Fibroblast of peridontal ligament (primary cell): Measurements from ENCODE around the gene CPT1A.

Source experiments
- DNase-seq: peaks from one replicate; pipeline ENCODE4 v3.0.0-alpha.2; 2010; ENCODE audit errors: extremely low read depth

The CPT1A gene

GRCh38 chr11:68831124-68831523, 10.6 kb downstream of the CPT1A start:
- DNase-seq: no peak

- no peak for DNase-seq
Measured at GRCh38 chr11:68829581-68829980, 12.1 kb downstream of the CPT1A start.

- no peak for DNase-seq
Measured at GRCh38 chr11:68828957-68829356, 12.8 kb downstream of the CPT1A start.

GRCh38 chr11:68828155-68828931, 13.4 kb downstream of the CPT1A start:
- DNase-seq: no peak

GRCh38 chr11:68827733-68828132, 14.0 kb downstream of the CPT1A start:
- DNase-seq: no peak

GRCh38 chr11:68826726-68827125, 15.0 kb downstream of the CPT1A start:
- no peak for DNase-seq

- no peak for DNase-seq
Measured at GRCh38 chr11:68825571-68825970, 16.1 kb downstream of the CPT1A start.

- DNase-seq: no peak
Measured at GRCh38 chr11:68822546-68822945, 19.2 kb downstream of the CPT1A start.

- DNase-seq: no peak
Measured at GRCh38 chr11:68821670-68822069, 20.0 kb downstream of the CPT1A start.

- no peak for DNase-seq
Measured at GRCh38 chr11:68819362-68819761, 22.4 kb downstream of the CPT1A start.

GRCh38 chr11:68818181-68818580, 23.5 kb downstream of the CPT1A start:
- no peak for DNase-seq

GRCh38 chr11:68817554-68817953, 24.2 kb downstream of the CPT1A start:
- no peak for DNase-seq

GRCh38 chr11:68816917-68817419, 24.7 kb downstream of the CPT1A start:
- DNase-seq: peak; percentile 10

GRCh38 chr11:68816251-68816776, 25.4 kb downstream of the CPT1A start:
- no peak for DNase-seq

GRCh38 chr11:68813773-68814172, 27.9 kb downstream of the CPT1A start:
- no peak for DNase-seq

GRCh38 chr11:68812526-68812925, 29.2 kb downstream of the CPT1A start:
- no peak for DNase-seq

GRCh38 chr11:68810164-68810563, 31.6 kb downstream of the CPT1A start:
- no peak for DNase-seq

- no peak for DNase-seq
Measured at GRCh38 chr11:68809506-68809905, 32.2 kb downstream of the CPT1A start.

GRCh38 chr11:68808787-68809186, 32.9 kb downstream of the CPT1A start:
- DNase-seq: no peak

- peak; percentile 40 for DNase-seq
Measured at GRCh38 chr11:68806931-68807844, 34.5 kb downstream of the CPT1A start.

GRCh38 chr11:68804786-68805185, 36.9 kb downstream of the CPT1A start:
- no peak for DNase-seq

- no peak for DNase-seq
Measured at GRCh38 chr11:68803766-68804165, 38.0 kb downstream of the CPT1A start.
